K562 (cell line): ENCODE results near the gene PDGFD.

Source experiments
- EGR1 ChIP-seq: fragments of 450-650 bp; conservative IDR thresholded peaks from 2 replicates; pipeline ENCODE4 v1.6.1; 2017; ENCODE audit warnings: mild to moderate bottlenecking
- EP300 ChIP-seq: IDR thresholded peaks from 2 replicates; pipeline ENCODE4 v1.6.1; 2012; ENCODE audit warnings: low read length, improper control_type of control experiment
- ESRRA ChIP-seq: fragments of 450-650 bp; IDR thresholded peaks from 2 replicates; pipeline ENCODE4 v1.6.1; 2014; ENCODE audit warnings: low read depth, mild to moderate bottlenecking, moderate library complexity, borderline replicate concordance
- KLF1 ChIP-seq: fragments of 450-650 bp; IDR thresholded peaks from 2 replicates; pipeline ENCODE4 v1.6.1; 2016; ENCODE audit warnings: missing genetic modification characterization, missing compliant biosample characterization
- MYBL2 ChIP-seq, 2 experiments: fragments of 450-650 bp in 1 of 2; sonication (generic) in 1 of 2; formaldehyde crosslinking in 1 of 2; IDR thresholded peaks; 2 replicates each; pipeline versions ENCODE4 v1.6.1 to v1.8.1; 2017 to 2022; ENCODE audit warnings: borderline replicate concordance in 1 of 2, inconsistent platforms in 1 of 2, low read depth in 1 of 2, mild to moderate bottlenecking in 1 of 2, missing genetic modification reagents in 1 of 2, moderate library complexity in 1 of 2
- NR3C1 ChIP-seq: sonication (generic); formaldehyde crosslinking; IDR thresholded peaks from 2 replicates; pipeline ENCODE4 v1.8.1; 2022; ENCODE audit warnings: missing genetic modification reagents
- ZNF274 ChIP-seq: IDR thresholded peaks from 2 replicates; pipeline ENCODE4 v1.6.1; 2011; ENCODE audit warnings: low read depth, mild to moderate bottlenecking, low read length, moderate library complexity, borderline replicate concordance
- ZZZ3 ChIP-seq: fragments of 450-650 bp; IDR thresholded peaks from 2 replicates; pipeline ENCODE4 v1.6.1; 2016; ENCODE audit warnings: antibody characterized with exemption, mild to moderate bottlenecking, moderate library complexity

GRCh38 chr11:103980108-103980507, 183.8 kb downstream of the PDGFD start:
- no peak for TF ChIP-seq ZNF274
- TF ChIP-seq KLF1 (tag), result no peak
- no peak for TF ChIP-seq EGR1
- TF ChIP-seq EP300, result no peak
- no peak for TF ChIP-seq NR3C1 (CRISPR knock-in tag)
- TF ChIP-seq ESRRA, result no peak
- TF ChIP-seq MYBL2 (IDR thresholded peaks at IDR 0.05; ENCODE audit: low read depth), result no peak
- TF ChIP-seq MYBL2 (CRISPR knock-in tag; IDR thresholded peaks at IDR 0.05; ENCODE audit: borderline replicate concordance), result no peak
- TF ChIP-seq ZZZ3, result no peak
